ENCODE data around the gene CLCN6.

CLCN6 gene

GRCh38 chr1:11805422-11806306 is at the start of gene CLCN6, which contains the start of gene MTHFR:
TSS of gene CLCN6 (plus strand) at chr1:11806191. CDS start at chr1:11806263, 72 bp downstream.
TSS of gene MTHFR (minus strand) at chr1:11805964. CDS start at chr1:11803116, 2,848 bp downstream.
- peak; percentile 88 to 99 (median 98) for DNase-seq

GRCh38 chr1:11757047-11757446 is 48.9 kb upstream of the CLCN6 start:
- DNase-seq = no peak

DNA sequence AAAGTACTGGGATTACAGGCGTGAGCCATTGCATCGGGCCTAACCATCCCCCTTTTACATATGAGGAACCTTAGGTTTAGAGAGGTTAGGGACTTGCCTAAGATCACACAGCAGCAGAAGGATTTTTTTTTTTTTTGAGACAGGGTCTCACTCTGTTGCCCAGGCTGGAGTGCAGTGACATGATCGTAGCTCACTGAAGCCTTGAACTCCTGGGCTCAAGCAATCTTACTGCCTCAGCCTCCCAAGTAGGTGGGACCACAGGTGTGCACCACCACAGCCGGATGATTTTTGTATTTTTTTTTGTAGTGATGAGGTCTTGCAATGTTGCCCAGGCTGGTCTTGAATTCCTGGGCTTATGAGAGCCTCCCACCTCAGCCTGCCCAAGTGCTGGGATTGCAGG is 46.2 kb upstream of the CLCN6 start:
- DNase-seq = no peak

- no peak for DNase-seq
Observed at GRCh38 chr1:11761285-11761684, 44.7 kb upstream of the CLCN6 start.

DNA sequence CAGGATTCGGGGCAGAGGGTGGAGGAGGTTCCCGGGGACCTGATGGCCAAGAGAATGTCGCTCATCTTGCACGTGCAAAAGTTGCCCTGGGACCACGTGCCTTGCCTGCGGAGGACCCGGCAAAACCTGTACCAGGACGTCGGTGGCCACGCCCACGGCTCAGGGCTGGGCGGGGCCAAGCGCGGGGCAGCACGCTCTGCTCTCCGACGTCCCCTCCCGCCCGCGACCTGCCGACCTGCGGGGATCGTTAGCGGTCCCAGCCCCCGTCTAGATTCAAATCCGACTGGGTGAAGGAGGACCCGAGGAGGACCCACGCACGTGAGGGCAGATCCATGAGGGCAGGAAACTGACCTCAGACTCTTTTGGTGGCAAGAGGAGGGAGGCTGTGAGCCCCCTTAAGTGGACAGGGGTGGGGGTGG is 44.0 kb upstream of the CLCN6 start, which contains the start of gene C1orf167:
Gene C1orf167 (plus strand): TSS at position 206 of the 419 bp plus-strand sequence. CDS start 2,208 bp downstream, outside the sequence.
- no peak for DNase-seq

GRCh38 chr1:11764115-11764514 is 41.9 kb upstream of the CLCN6 start:
- no peak for DNase-seq

- no peak for DNase-seq
Observed at GRCh38 chr1:11764519-11764918, 41.5 kb upstream of the CLCN6 start.

- no peak for DNase-seq
Observed at GRCh38 chr1:11765661-11766428, 40.1 kb upstream of the CLCN6 start.

GRCh38 chr1:11766429-11766776 is 39.6 kb upstream of the CLCN6 start:
- no peak for DNase-seq

- DNase-seq = no peak
Observed at GRCh38 chr1:11767922-11768704, 37.9 kb upstream of the CLCN6 start.

GRCh38 chr1:11768821-11769220 is 37.2 kb upstream of the CLCN6 start:
- no peak for DNase-seq

DNA sequence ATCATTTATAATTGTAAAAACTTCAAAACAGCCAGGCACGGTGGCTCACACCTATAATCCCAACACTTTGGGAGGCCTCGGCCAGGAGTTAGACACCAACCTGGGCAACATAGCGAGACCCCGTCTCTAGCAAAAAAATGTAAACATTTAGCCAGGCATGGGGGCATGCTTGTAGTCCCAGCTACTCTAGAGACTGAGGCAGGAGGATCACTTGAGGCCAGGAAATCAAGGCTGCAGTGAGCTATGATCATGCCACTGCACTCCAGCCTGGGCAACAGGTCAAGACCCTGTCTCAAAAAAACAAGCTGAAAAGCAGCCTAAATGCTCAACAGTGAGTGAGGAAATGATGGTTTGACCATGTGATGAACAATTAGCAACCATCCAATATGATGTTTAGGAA is 36.7 kb upstream of the CLCN6 start:
- no peak for DNase-seq

DNA sequence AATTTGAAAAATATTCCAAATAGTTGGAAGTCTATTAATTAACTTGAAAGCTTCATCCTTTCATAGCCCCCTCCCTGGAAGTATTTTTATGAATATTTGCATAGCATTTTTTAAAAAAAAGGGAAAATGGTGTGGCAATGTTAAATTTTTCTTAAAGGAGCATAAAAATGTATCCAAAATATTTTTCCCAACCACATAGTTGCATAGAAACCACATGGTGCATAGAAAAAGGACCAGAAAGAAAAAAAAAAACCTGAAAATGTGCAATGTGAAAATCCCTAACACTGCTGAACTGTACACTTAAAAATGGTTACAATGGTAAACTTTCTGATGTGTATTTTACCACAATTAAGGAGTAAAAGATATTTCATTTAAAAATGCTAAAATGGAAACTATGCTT is 36.0 kb upstream of the CLCN6 start:
- DNase-seq = no peak

GRCh38 chr1:11771481-11772043 is 34.4 kb upstream of the CLCN6 start:
- DNase-seq = no peak

GRCh38 chr1:11772458-11772857 is 33.5 kb upstream of the CLCN6 start:
- no peak for DNase-seq

DNA sequence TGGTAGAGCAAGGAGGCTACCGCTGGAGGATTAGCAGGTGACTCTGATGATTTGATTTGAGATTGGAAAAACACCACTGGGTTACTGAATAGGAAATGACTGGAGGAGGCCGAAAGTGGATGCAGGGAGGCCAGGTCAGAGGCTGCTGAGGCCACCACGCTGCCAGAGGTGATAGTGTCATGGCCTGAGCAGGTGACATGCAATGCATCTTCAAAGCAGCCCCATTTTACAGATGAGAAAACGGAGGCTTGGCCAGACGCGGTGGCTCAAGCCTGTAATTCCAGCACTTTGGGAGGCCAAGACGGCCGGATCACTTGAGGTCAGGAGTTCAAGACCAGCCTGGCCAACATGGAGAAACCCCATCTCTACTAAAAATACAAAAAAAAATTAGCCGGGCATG is 31.2 kb upstream of the CLCN6 start:
- DNase-seq = no peak

- no peak for DNase-seq
Observed at GRCh38 chr1:11777658-11778322, 28.2 kb upstream of the CLCN6 start.

DNA sequence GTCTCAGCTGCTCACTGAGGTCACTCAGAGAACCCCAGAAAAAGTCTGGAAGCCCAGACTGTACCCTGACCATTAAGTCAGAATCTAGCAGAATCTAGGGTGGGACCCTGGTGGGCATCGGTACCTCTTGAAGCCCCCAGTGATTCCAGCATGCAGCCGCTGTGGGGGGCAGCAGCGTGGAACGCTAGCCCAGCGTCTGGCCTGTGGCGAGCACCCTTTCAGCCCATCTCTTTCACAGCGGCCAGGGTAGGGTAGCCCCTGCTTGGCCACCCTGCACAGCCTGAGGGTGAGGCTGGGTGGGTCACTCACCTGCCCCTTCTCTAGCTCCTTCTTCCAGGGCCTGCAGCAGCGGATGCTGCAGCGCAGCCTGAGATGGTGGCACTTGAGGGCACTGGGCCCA is 27.7 kb upstream of the CLCN6 start:
- no peak for DNase-seq

DNA sequence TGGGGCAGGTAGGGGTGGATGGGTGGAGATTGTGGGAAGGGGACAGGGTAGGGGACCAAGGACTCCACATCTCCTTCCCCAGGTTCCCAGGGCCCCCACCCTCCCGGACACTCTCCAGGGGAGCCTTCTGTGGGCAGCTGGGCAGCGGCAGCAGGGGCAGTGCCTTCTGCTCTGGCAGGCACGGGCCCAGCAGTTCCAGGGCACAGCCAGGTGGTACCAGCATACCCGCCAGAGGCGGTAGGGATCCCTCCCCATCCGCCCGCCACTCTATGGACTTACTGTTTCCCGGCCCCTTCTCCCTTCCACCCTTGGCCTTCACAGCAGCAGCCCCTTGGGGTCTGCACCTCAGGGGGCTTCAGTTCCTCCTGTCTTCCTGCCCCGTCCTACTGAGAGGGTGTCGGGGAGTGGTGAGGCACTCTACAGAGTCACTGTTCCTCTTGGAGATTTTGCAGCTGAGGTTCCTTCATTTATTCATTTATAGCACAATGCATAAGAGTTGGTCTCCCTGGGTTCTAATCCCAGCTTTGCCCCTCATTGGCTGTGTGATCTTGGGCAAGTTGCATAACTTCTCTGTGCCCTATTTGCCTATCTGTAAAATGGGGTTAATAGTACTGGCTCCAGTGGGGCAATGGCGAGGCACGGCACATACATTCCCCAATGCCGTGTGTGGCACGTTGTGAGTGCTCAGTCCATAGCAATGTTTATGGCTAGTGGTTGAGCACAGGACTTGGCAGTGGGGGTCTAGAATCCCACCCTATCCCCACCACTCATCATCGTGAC is 27.0 kb upstream of the CLCN6 start:
- no peak for DNase-seq

Data from anterior cingulate cortex (tissue), 58 donors.